ENCODE measurements around the gene F8A2.
"Not testable (repeated sequence)": the region's sequence is repeated elsewhere in the genome, so short reads cannot be mapped to it uniquely, and the experiment has no call there.

F8A2 gene

GRCh38 chrX:155381843-155382528 lies at the start of gene F8A2:
TSS of gene F8A2 (plus strand) at chrX:155382095. CDS start at chrX:155382115, 20 bp downstream.
- not testable (repeated sequence) for DNase-seq

DNA sequence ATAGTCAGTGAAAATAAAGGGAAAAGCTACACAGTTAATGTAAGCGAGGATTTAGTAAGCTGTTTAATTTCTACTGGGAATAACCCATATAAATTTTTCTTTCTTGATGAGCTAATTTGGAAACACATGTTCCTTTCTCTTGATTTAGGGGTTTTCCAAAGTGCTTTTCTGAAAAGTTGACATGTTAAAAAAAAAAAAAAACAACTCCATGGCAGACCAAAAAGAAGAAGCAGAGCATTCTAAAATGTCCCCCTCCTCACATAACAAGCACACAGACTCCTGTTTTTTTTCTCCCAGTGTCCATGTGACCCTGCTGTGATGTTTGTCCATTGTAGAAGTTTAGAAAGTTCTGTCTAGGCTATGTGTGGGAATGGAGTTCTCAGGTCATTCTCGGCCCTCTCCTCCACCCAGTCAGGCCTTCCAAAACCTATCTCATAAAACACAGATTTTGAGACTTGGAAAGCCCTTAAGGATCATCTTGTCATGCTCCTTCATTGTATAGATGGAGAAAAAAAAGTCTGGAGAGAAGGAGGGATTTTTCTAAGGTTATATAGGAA lies 48.3 kb upstream of the F8A2 start:
- DNase-seq: no peak

DNA sequence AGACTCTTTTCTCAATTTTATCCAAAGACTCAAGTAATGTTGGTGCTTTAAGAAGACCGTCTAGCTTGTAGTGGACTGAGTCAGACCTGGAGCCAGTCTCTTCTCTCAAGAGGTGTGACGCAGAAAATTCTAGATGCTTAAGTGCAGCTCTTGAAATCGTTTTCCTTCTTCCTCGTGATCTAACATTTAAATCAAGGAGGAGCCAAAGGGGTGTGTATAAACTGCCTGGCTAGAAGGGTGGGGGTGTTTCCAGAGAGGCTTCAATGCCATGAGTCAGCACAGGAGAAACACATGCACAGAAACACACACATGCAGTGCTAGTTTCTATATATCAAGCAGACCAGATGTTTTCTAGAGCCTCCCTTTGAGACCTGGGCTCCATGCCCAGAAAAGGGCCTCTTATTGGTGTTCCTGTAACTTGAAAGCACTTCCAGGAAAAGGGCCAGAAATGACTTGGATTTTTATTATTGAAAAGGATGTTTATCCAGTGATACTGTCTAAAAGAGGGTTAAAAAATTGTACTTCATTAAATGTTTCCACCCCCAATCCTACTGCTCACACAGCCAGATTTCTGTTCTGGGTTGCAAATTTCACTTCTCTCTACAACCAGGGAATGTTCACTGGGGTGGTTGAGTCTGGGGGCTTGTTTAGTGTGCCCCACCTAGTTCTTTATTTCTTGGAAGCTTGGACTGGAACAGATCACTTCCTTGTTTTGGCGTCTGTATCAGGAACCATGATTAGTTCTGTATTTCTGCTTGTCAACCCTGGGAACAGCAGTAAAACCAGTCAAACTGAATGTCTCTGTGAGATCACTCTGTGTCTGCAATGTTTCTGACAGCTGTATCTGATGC lies 47.2 kb upstream of the F8A2 start, which contains the start of gene CLIC2:
CLIC2 (minus strand) TSS at position 129 of the 851 bp plus-strand sequence. CDS start 187 bp downstream, outside the sequence.
- no peak for DNase-seq

DNA sequence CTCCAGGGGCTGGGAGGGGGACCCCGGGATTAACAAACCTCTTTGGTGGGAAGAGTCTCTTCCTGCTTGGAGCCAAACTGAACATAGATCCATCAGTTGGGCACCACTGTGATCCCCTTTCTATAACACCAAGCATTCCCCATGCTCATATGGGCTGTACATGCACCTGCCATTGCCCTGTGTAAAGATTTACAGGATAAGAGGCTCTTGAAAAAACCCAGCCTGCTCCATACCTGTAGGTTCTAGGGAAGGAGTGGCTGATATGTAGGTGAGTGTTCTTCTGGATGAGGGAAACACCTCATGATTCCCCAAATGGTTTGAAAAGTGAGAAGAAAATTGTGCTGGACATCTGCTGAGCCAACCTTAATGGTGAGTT lies 46.6 kb upstream of the F8A2 start:
- not testable (repeated sequence) for DNase-seq

GRCh38 chrX:155345689-155346088 lies 36.2 kb upstream of the F8A2 start:
- not testable (repeated sequence) for DNase-seq

- DNase-seq: not testable (repeated sequence)
Measured at GRCh38 chrX:155349448-155349847, 32.4 kb upstream of the F8A2 start.

DNA sequence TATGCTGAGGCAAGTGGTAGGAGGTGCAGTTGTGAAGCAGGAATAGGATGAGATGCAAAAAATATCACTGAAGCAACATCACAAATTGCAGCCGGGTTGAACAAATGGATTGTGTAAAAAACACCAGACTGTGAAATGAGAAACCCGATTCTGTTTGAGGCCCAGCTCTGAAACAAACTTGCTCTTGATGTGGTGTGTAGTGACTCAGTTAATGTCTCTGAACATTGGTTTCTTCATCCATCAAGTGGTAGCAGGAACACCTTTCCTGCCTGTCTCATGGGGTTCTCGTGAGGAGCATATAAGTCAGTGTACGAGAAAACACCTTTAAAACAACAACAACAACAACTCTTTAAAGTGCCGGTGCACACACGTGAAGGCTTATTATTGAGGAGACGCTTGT lies 18.2 kb upstream of the F8A2 start:
- not testable (repeated sequence) for DNase-seq

DNA sequence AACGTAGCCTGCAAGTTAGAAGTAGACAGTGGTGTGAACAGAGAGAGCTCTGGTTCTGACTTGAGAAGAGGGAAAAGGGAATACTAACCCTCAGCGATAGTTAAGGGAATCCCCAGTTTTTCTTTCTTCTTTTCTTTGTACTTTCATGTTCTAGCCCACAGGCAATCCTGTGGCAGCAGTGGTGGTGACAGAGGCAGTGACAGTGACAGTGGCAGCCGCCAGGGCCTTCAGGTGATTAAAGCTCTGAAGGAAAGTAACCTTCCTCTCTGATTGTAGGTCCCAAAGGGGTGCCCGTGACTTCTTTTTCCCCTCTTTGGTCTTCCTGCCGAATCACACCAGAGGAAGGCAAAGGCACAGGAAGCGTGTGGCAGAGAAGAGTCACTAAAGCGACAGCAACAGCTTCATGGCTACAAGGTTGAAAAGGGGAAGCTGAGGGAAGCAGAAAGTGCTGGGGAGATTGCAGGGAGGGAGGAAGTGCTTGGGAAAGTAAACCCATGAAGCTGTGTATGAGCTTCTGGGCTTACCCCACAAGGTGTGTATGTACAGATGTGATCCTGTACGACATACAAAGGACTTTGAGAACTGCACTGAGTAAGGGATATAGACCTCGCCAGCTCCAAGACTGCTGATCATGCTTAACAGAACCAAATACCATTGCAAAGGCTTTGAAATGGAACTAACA lies 8.0 kb upstream of the F8A2 start:
- not testable (repeated sequence) for DNase-seq

DNA sequence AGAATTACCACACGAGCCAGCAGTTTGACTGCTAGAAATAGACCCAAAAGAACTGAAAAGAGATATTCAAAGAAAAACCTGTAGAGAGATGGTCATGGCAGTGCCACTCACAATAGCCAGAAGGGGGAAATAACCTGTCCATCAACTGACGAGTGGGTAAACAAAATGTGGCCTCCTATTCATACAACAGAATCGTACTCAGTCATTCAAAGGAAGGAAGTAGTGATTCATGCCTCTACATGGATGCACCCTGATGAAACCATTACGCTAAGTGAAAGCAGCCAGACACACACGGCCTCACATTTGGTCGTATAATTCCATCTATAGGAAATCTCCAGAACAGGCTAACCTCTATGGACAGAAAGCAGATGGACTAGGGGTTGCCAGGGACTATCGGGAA lies 2.1 kb upstream of the F8A2 start:
- DNase-seq: not testable (repeated sequence)

GRCh38 chrX:155382529-155382967 lies 653 bp downstream of the F8A2 start:
- DNase-seq: not testable (repeated sequence)

DNA sequence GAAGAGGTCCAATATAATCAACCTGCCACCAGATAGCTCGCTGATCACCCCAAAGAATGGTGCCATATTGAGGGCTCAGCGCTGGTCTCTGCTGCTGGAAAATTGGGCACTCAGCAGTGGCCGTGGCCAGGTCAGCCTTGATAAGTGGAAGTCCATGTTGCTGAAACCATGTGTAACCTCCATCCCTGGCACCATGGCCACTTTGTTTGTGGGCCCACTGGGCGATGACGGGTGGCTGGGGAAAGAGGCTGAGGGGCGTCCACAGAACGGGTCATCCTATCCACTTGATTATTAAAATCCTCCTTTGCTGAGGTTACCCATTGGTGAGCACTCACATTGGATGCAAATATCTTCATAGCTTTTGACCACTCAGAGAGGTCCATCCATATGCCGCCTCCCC lies 7.7 kb downstream of the F8A2 start:
- DNase-seq: no peak

GRCh38 chrX:155394747-155395276 lies 12.9 kb downstream of the F8A2 start:
- not testable (repeated sequence) for DNase-seq

- no peak for DNase-seq
Measured at GRCh38 chrX:155406429-155406828, 24.5 kb downstream of the F8A2 start.

- no peak for DNase-seq
Measured at GRCh38 chrX:155417769-155418168, 35.9 kb downstream of the F8A2 start.
